Measurements from ENCODE around the gene FAM83C.

FAM83C gene

DNA sequence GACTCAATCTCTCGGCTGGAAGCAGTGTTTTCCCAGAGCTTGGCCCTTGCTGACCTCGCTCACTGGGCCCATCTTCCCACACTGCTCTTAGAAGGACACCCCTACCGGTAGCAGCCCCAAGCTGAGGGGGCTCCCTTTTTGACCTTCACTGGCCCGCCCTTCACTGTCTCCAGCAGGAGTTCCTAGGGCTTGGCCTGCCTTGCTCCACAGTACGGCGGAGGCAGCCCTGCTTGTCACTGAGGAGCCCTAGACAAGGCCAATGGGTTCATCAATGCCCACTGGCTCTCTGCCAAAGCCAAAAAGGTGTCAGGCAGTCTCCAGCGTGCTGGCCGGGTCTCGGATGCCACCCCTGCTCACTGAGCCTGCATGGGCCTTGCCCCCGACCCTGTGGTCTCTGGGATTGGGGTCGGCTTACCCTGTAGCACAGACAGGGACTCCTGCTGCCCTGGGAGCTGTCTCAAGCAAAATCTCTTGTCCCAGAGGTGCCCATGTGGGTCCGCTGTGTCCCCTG, 16.4 kb downstream of the FAM83C start:
- Histone ChIP-seq H3K9me3 (ENCODE audit: control insufficient read depth, low read length) (no peaks in the 10 kb centered on the region), H3K36me3 (ENCODE audit: control insufficient read depth, insufficient read depth, low read length) (no peaks in the 10 kb centered on the region), H3K4me3 (ENCODE audit: low read length) (no peak overlapping the region), H3K4me1 (ENCODE audit: control insufficient read depth, insufficient read depth, low read length) (peaks cover 21% of the 10 kb centered on the region), H3K27me3 (ENCODE audit: control insufficient read depth, insufficient read depth, low read length) (no peaks in the 10 kb centered on the region), H3K9ac (ENCODE audit: low read length) (peak overlapping the region; percentile 94)

DNA sequence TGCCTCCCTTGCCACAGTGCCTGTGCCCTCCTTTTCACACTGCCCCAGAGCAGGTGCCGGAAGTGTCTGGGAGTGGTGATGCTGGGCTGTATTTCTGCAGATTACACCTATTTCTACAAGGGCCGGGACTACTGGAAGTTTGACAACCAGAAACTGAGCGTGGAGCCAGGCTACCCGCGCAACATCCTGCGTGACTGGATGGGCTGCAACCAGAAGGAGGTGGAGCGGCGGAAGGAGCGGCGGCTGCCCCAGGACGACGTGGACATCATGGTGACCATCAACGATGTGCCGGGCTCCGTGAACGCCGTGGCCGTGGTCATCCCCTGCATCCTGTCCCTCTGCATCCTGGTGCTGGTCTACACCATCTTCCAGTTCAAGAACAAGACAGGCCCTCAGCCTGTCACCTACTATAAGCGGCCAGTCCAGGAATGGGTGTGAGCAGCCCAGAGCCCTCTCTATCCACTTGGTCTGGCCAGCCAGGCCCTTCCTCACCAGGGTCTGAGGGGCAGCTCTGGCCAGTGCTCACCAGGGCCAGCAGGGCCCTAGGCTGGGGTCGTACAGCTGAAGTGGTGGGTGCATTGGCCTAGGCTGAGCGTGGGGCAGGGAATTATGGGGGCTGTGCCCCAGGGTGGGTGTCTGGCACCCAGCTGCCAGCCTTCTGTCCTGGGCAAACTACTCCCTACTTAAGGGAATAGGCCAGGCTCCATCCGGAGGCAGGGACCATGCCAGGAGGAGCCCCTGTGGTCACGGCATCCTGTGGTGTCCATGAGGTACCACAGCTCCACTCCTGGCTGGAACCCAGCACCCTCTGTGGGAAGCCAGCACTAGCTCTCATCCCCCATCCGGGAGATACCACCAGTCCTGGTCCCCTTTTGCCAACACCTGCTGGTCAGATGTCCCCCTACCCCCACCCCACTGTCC, 17.8 kb downstream of the FAM83C start:
- Histone ChIP-seq H3K27me3 (ENCODE audit: control insufficient read depth, insufficient read depth, low read length) (no peaks in the 10 kb centered on the region), H3K4me3 (ENCODE audit: low read length) (no peak overlapping the region), H3K9me3 (ENCODE audit: control insufficient read depth, low read length) (no peaks in the 10 kb centered on the region), H3K36me3 (ENCODE audit: control insufficient read depth, insufficient read depth, low read length) (peaks cover 3% of the 10 kb centered on the region), H3K4me1 (ENCODE audit: control insufficient read depth, insufficient read depth, low read length) (peaks cover 23% of the 10 kb centered on the region), H3K9ac (ENCODE audit: low read length) (no peak overlapping the region)

DNA sequence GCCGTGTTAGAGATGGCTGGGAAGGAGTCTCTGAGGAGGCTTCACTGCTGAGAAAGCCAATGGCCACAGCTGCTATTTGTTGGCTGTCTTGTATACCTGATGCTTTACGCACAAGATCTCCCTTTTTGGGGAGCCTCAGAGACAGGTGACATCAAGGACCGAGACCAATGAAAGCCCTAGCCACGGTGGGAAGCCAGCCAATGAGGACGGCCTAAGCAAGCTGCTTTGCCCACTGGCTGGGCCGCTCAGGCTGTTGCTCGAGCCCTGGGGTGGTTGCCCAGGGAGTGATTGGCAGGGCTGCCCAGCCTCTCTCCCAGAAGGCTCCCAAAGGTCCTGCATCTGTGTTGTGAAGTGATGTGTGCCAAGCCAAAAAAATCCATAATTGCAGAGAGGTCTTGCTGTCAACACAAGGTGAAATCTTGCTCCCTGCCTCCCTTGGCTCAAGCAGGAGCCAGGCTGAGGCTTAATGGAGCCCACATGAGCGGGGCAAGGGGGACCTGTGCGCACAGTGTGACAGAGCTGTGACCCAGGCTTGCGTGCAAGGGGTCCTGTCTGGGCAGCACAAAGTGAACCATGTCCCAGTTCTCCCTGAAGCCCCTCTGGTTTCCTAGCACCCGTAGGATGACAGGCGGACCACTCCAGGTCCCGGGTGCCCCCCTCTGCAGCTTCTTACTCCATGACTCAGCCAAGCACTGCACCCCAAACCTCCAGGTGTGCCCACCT, 18.6 kb downstream of the FAM83C start:
- Histone ChIP-seq H3K9me3 (ENCODE audit: control insufficient read depth, low read length) (no peaks in the 10 kb centered on the region), H3K9ac (ENCODE audit: low read length) (no peak overlapping the region), H3K36me3 (ENCODE audit: control insufficient read depth, insufficient read depth, low read length) (peaks cover 3% of the 10 kb centered on the region), H3K4me3 (ENCODE audit: low read length) (no peak overlapping the region), H3K27me3 (ENCODE audit: control insufficient read depth, insufficient read depth, low read length) (no peaks in the 10 kb centered on the region), H3K4me1 (ENCODE audit: control insufficient read depth, insufficient read depth, low read length) (peaks cover 21% of the 10 kb centered on the region)

DNA sequence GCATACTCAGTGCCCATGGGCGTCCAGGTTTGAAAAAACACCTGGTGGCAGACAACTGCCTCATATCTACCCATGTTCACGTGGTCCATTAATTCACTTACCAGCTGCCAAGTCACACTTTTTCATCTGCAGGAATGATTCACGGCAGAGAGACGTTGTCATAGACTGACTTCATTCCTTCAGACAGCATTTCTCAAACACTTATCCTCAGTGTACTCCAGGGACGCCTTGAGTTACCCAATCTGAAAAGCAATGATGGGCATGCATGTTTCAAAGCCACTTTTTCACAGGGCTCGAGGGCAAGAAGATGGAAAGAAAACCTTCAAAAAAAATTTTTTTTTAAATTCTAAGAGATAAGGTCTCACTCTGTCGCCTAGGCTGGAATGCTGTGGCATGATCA, 20.3 kb downstream of the FAM83C start:
- Histone ChIP-seq H3K9ac (ENCODE audit: low read length) (no peak overlapping the region), H3K4me3 (ENCODE audit: low read length) (no peak overlapping the region), H3K9me3 (ENCODE audit: control insufficient read depth, low read length) (no peaks in the 10 kb centered on the region), H3K4me1 (ENCODE audit: control insufficient read depth, insufficient read depth, low read length) (peaks cover 17% of the 10 kb centered on the region), H3K36me3 (ENCODE audit: control insufficient read depth, insufficient read depth, low read length) (peaks cover 3% of the 10 kb centered on the region), H3K27me3 (ENCODE audit: control insufficient read depth, insufficient read depth, low read length) (no peaks in the 10 kb centered on the region)

DNA sequence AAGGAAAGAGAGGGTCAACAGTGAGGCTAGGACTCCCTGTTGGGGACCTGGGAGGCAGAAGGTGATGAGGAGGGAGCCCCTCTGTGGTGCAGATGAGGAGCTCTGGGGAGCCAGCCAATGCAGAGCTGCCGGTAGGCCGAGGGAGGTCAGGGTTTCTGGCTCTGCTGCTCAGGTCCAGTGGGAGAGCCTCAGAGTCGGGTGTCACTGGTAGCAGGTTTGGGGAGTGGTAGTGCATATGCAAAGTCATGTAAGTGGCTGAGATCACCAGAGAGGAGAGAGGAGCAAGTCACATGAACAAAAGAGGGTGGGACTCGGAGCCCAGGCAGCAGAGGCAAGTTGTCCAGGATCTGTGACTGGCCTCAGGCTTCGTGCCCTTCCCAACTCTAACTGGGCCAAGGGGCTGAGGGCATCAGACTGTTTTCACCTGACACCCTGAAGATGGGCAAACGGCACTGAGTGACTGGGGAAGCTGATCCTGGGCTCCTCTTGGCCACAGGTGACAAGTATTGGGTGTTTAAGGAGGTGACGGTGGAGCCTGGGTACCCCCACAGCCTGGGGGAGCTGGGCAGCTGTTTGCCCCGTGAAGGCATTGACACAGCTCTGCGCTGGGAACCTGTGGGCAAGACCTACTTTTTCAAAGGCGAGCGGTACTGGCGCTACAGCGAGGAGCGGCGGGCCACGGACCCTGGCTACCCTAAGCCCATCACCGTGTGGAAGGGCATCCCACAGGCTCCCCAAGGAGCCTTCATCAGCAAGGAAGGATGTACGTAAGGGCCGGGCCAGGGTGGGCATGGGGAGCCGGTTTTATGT, 20.9 kb downstream of the FAM83C start:
- Histone ChIP-seq H3K4me1 (ENCODE audit: control insufficient read depth, insufficient read depth, low read length) (peaks cover 10% of the 10 kb centered on the region), H3K9me3 (ENCODE audit: control insufficient read depth, low read length) (no peaks in the 10 kb centered on the region), H3K36me3 (ENCODE audit: control insufficient read depth, insufficient read depth, low read length) (peaks cover 3% of the 10 kb centered on the region), H3K27me3 (ENCODE audit: control insufficient read depth, insufficient read depth, low read length) (no peaks in the 10 kb centered on the region), H3K9ac (ENCODE audit: low read length) (no peak overlapping the region), H3K4me3 (ENCODE audit: low read length) (no peak overlapping the region)

DNA sequence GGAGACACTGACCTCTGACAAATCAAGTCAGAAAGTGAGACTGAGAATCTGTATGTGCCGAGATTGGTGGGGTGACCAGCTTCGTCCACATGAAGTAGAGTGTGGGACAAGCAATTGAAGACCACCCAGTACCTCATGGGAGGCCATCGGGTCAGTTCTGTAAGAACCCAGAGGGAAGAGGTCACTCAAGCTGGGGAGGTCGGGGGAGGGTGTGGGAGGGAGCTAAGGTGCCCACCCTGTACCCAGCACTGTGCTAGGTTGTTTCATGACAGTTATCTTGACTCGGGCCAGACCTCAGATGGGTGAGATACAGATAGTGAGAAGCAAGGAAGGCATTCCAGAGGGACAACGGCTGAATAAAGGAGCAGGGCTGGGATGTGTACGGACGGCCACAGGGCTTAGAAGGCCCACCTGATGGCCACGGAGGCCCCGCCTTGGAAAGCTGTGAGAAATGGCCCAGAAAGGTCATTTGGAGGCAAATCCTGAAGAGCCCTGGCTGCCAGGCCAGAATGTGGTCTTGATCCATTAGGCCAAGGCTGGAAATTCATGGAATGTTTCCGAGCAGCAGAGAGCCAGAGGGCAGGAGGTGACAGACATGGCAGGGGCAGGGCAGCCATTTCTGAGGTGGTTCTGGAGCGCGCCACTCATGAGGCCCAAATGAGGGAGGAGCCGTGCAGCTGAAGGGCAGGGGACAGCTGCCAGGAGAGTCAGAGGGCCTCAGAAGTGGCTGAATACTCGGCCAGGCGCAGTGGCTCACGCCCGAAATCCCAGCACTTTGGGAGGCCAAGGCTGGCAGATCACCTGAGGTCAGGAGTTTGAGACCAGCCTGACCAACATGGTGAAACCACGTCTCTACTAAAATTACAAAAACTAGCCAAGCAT, 22.0 kb downstream of the FAM83C start:
- Histone ChIP-seq H3K36me3 (ENCODE audit: control insufficient read depth, insufficient read depth, low read length) (peaks cover 3% of the 10 kb centered on the region), H3K4me3 (ENCODE audit: low read length) (no peak overlapping the region), H3K9me3 (ENCODE audit: control insufficient read depth, low read length) (no peaks in the 10 kb centered on the region), H3K27me3 (ENCODE audit: control insufficient read depth, insufficient read depth, low read length) (no peaks in the 10 kb centered on the region), H3K9ac (ENCODE audit: low read length) (no peak overlapping the region), H3K4me1 (ENCODE audit: control insufficient read depth, insufficient read depth, low read length) (peaks cover 9% of the 10 kb centered on the region)

DNA sequence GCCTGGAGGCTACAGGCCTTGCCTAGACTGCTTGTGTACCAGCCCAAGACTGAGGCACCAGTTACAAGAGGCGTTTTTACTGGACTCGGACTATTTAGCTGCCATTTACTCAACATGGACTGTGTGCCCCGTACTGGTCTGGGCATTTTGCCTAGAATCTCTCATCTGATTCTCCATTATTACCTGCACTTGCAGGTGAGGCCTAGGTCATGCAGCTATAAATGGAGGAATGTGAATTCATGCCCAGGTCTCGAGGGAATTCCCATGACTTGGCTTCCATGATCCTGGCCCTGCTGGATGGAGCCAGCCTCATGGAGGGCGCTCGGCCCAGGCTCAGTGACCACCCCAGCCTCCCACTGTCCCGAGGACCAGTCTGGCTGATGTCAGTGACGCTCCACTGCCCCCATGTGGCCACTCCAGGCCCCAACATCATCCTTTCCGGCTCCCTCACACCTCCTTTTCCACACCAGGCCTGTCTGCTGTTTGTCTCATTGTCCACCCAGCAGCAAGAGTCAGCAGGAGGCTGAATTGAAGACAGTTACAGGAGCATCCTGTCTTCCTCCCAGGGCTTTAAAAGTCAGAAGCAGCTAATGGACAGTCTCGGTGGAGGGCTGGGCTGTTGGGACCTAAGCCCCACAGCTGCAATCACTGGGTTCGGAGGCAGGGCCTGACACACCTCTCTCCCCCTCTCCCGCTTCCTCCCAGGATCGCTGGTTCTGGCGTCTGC, 23.0 kb downstream of the FAM83C start:
- H3K4me3 ChIP-seq (ENCODE audit: low read length), result no peak overlapping the region
- peaks cover 3% of the 10 kb centered on the region for H3K36me3 ChIP-seq (ENCODE audit: control insufficient read depth, insufficient read depth, low read length)
- H3K9ac ChIP-seq (ENCODE audit: low read length), result no peak overlapping the region

DNA sequence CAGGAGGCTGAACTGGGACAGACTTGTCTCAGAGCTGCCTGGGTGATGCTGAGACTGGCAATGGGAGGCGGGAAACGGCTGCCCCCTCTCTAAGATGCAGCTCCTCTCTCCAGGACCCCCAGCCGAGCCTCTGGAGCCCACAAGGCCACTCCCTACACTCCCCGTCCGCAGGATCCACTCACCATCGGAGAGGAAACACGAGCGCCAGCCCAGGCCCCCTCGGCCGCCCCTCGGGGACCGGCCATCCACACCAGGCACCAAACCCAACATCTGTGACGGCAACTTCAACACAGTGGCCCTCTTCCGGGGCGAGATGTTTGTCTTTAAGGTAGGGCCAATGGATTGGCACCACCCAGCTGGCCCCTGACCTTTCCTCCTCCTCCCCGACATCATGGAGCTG, 25.1 kb downstream of the FAM83C start:
- peaks cover 3% of the 10 kb centered on the region for H3K36me3 ChIP-seq (ENCODE audit: control insufficient read depth, insufficient read depth, low read length)

More for the DNA sequence above, 23.0 kb downstream of the FAM83C start:
- no peaks in the 10 kb centered on the region for H3K9me3 ChIP-seq (ENCODE audit: control insufficient read depth, low read length)
- no peaks in the 10 kb centered on the region for H3K27me3 ChIP-seq (ENCODE audit: control insufficient read depth, insufficient read depth, low read length)
- peaks cover 9% of the 10 kb centered on the region for H3K4me1 ChIP-seq (ENCODE audit: control insufficient read depth, insufficient read depth, low read length)

DNA sequence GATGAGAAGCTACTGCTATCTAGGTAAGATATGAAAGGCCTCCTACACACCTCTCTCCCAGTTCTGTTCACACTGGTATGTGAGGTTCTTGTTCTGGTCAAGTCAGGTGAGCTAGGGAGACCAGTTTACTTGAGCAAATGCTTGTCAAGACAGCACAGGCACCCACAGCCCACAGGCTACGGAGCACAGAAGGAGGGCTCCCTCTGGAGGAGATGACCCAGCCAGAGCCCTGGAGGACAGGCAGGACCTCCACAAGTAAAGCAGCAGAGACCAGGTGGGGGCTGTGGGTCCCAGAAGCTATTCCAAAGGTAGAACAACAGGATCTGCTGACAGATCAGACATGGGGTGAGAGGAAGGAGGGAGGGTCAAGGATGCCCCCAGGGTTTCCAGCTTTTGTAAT, 27.5 kb downstream of the FAM83C start:
- H3K9me3 ChIP-seq (ENCODE audit: control insufficient read depth, low read length), result no peaks in the 10 kb centered on the region
- H3K27me3 ChIP-seq (ENCODE audit: control insufficient read depth, insufficient read depth, low read length), result no peaks in the 10 kb centered on the region
- H3K4me3 ChIP-seq (ENCODE audit: low read length), result no peak overlapping the region
- H3K4me1 ChIP-seq (ENCODE audit: control insufficient read depth, insufficient read depth, low read length), result peaks cover 23% of the 10 kb centered on the region
- H3K36me3 ChIP-seq (ENCODE audit: control insufficient read depth, insufficient read depth, low read length), result peaks cover 2% of the 10 kb centered on the region
- no peak overlapping the region for H3K9ac ChIP-seq (ENCODE audit: low read length)

More for the DNA sequence above, 25.1 kb downstream of the FAM83C start:
- H3K4me1 ChIP-seq (ENCODE audit: control insufficient read depth, insufficient read depth, low read length), result peaks cover 23% of the 10 kb centered on the region
- H3K27me3 ChIP-seq (ENCODE audit: control insufficient read depth, insufficient read depth, low read length), result no peaks in the 10 kb centered on the region
- no peak overlapping the region for H3K4me3 ChIP-seq (ENCODE audit: low read length)
- no peaks in the 10 kb centered on the region for H3K9me3 ChIP-seq (ENCODE audit: control insufficient read depth, low read length)
- H3K9ac ChIP-seq (ENCODE audit: low read length), result no peak overlapping the region

DNA sequence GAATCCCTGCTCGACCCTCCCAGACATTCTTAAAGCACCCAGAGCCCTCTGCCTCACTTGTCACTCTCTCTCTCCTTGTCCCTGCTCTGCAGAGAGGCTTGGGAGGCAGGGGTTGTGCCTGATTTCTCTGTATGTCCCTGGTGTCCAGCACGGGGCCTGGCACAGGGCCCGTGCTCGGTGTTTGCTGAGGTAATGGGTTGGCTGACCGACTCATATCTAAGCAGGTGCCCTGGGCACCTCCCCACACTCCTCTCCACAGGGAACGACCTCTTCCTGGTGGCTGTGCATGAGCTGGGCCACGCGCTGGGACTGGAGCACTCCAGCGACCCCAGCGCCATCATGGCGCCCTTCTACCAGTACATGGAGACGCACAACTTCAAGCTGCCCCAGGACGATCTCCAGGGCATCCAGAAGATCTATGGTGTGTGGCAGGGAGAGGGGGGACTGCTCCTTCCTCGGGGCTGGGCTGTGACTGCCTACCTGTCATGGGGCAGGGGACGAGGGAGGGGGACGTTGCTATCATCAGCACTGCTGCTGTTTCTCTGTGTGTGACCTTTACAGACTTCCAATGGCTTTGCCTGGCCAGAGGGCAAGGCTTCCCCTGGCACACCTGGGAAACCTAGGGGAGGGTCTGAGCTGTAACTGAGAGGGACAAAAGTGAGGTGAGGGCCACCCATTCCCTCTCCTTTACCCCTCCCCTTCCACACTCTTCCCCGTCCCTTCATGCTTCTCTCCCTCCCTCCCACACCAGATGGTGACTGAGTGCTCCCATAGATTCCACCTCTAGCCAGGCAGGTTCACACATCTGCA, 28.5 kb downstream of the FAM83C start:
- Histone ChIP-seq H3K9ac (ENCODE audit: low read length) (no peak overlapping the region), H3K4me1 (ENCODE audit: control insufficient read depth, insufficient read depth, low read length) (peaks cover 19% of the 10 kb centered on the region), H3K9me3 (ENCODE audit: control insufficient read depth, low read length) (no peaks in the 10 kb centered on the region), H3K27me3 (ENCODE audit: control insufficient read depth, insufficient read depth, low read length) (no peaks in the 10 kb centered on the region), H3K4me3 (ENCODE audit: low read length) (no peak overlapping the region), H3K36me3 (ENCODE audit: control insufficient read depth, insufficient read depth, low read length) (no peaks in the 10 kb centered on the region)
